OCI-LY3 (cell line): ENCODE results near the gene ACOXL.

Source experiments
- H2AFZ ChIP-seq: fragments of 200-600, 300-600 bp; shearing (Covaris generic); 2 replicates; pipeline ENCODE4 v1.6.0; 2014; ENCODE audit warnings: antibody characterized with exemption, low read depth, low read length
- H3K27ac ChIP-seq: fragments of 200-600, 300-600 bp; sonication (generic); 2 replicates; pipeline ENCODE4 v1.5.1; 2014; ENCODE audit warnings: mild to moderate bottlenecking, low read length, moderate library complexity, mixed read lengths
- H3K27me3 ChIP-seq: fragments of 200-600, 300-600 bp; sonication (generic); 2 replicates; pipeline ENCODE4 v1.6.1; 2014; ENCODE audit warnings: low read depth, low read length, mixed read lengths
- H3K36me3 ChIP-seq: fragments of 200-600, 300-600 bp; sonication (generic); replicated peaks from 2 replicates; pipeline ENCODE3; 2014; ENCODE audit warnings: low read depth, low read length, mixed read lengths
- H3K4me1 ChIP-seq: fragments of 300-600, 200-600 bp; sonication (generic); 2 replicates; pipeline ENCODE4 v1.6.1; 2014; ENCODE audit warnings: low read length, mixed read lengths
- H3K4me2 ChIP-seq: fragments of 200-600, 300-600 bp; sonication (generic); 2 replicates; pipeline ENCODE4 v1.6.1; 2014; ENCODE audit warnings: low read length, mixed read lengths
- H3K4me3 ChIP-seq: fragments of 300-600, 200-600 bp; sonication (generic); 2 replicates; pipeline ENCODE4 v1.5.1; 2014; ENCODE audit warnings: antibody characterized with exemption, mild to moderate bottlenecking, low read length, moderate library complexity
- H3K79me2 ChIP-seq: fragments of 300-600, 200-600 bp; shearing (Covaris generic); 2 replicates; pipeline ENCODE4 v1.6.1; 2014; ENCODE audit warnings: mild to moderate bottlenecking, low read length, mixed read lengths
- H3K9ac ChIP-seq: fragments of 300-600, 200-600 bp; shearing (Covaris generic); 2 replicates; pipeline ENCODE4 v1.6.0; 2014; ENCODE audit warnings: mild to moderate bottlenecking, low read length, moderate library complexity
- H3K9me3 ChIP-seq: fragments of 200-600, 300-600 bp; shearing (Covaris generic); 2 replicates; pipeline ENCODE4 v1.6.1; 2014; ENCODE audit warnings: low read length, mixed read lengths; ENCODE audit not compliant: insufficient read depth
- H4K20me1 ChIP-seq: fragments of 200-600, 300-600 bp; sonication (generic); 2 replicates; pipeline ENCODE4 v1.6.1; 2016; ENCODE audit warnings: low read length, mixed read lengths; ENCODE audit not compliant: insufficient read depth
- EZH2phosphoT487 ChIP-seq: fragments of 200-600 bp; shearing (Covaris generic); IDR thresholded peaks from 2 replicates; pipeline ENCODE4 v1.6.1; 2018; ENCODE audit warnings: antibody characterized with exemption, mixed run types, low read depth
- TF ChIP-seq, protein P1 (sequence below): fragments of 200-600, 300-600 bp; sonication (generic); IDR thresholded peaks from 2 replicates; pipeline ENCODE4 v1.5.1; 2014; ENCODE audit warnings: antibody characterized with exemption, low read length, low read depth

The ACOXL gene

DNA sequence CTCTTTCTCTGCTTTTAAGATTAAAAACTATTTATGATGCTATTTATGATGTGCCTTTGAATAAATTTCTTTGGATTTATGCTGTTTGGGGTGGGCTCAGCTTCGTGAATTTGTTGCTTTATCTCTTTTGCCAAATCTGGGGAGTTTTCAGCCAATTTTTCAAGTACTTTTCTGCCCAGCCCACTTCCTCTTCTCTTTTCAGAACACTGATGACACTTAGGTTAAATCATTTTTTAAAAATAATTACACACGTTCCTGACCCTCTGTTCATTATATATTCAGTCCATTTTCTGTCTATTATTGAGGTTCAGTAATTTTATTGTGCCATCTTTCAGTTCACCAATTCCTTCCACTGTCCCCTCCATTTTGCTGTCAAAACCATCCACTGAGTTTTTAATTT lies 373.6 kb downstream of the ACOXL start:
- Histone ChIP-seq H3K4me2 (no peak overlapping the region), H3K27ac (no peak overlapping the region), H2AFZ (no peak overlapping the region), H3K36me3 (no peaks in the 10 kb centered on the region), H3K9me3 (no peaks in the 10 kb centered on the region), H4K20me1 (no peaks in the 10 kb centered on the region), H3K79me2 (no peaks in the 10 kb centered on the region), H3K4me1 (peaks cover 8% of the 10 kb centered on the region), H3K4me3 (no peak overlapping the region), H3K9ac (no peak overlapping the region), H3K27me3 (peaks cover 72% of the 10 kb centered on the region)
- TF ChIP-seq EZH2phosphoT487 = no peak

DNA sequence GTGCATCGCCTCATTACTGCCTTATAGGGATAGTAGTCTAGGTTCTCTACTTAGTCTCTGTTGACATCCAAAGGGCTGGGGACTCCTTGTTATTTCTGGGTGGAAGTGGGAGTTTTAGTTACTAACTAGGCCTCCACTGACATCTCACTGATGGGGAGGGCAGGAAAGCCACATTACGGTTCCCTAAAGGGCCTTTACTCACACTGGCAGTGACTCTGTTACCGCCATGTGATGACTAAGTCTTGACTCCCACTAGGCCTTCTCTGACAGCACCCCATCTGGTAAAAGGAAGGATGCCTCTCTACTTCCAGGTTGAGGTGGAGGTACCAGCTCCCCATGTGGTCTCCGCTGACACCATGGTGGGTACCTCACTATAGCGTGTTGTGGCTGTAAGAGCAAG lies 374.3 kb downstream of the ACOXL start:
- Histone ChIP-seq H4K20me1 (no peaks in the 10 kb centered on the region), H3K9me3 (no peaks in the 10 kb centered on the region), H3K9ac (no peak overlapping the region), H3K4me1 (peaks cover under 1% of the 10 kb centered on the region; the same call in 1 of the 2 replicates), H3K27ac (no peak overlapping the region), H3K4me2 (no peak overlapping the region), H3K36me3 (no peaks in the 10 kb centered on the region), H3K27me3 (peaks cover 72% of the 10 kb centered on the region), H3K4me3 (no peak overlapping the region), H2AFZ (no peak overlapping the region), H3K79me2 (no peaks in the 10 kb centered on the region)
- no peak for TF ChIP-seq EZH2phosphoT487
- TF ChIP-seq, protein P1, sequence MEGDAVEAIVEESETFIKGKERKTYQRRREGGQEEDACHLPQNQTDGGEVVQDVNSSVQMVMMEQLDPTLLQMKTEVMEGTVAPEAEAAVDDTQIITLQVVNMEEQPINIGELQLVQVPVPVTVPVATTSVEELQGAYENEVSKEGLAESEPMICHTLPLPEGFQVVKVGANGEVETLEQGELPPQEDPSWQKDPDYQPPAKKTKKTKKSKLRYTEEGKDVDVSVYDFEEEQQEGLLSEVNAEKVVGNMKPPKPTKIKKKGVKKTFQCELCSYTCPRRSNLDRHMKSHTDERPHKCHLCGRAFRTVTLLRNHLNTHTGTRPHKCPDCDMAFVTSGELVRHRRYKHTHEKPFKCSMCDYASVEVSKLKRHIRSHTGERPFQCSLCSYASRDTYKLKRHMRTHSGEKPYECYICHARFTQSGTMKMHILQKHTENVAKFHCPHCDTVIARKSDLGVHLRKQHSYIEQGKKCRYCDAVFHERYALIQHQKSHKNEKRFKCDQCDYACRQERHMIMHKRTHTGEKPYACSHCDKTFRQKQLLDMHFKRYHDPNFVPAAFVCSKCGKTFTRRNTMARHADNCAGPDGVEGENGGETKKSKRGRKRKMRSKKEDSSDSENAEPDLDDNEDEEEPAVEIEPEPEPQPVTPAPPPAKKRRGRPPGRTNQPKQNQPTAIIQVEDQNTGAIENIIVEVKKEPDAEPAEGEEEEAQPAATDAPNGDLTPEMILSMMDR = no peak

DNA sequence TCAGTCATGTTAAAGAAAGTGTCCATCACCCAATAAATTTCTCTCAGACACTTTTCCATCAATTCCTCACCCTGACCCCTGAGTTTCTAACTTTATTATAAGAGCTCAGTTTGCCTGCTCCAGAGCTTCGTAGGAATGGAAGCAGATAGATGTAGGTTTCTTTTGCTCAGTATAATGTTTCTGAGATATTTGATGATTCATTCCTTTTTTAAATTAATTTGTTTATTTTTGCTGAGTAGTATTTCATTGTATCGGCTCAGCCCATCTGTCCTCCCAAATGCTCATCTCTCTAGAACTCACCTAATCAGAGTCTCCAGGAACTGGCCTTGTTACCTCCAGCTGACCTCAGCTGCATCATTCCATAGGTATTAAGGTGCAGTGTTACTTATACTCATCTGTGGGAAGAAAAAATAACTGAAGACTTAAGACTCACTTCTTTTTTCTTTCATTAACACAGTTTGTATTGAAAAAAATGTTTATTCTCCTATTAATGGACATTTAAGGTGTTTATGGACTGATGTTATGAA lies 376.4 kb downstream of the ACOXL start:
- peaks cover 12% of the 10 kb centered on the region; the same call in 1 of the 2 replicates for H4K20me1 ChIP-seq
- H3K36me3 ChIP-seq = no peaks in the 10 kb centered on the region
- no peaks in the 10 kb centered on the region for H3K79me2 ChIP-seq
- no peaks in the 10 kb centered on the region for H3K9me3 ChIP-seq
- no peak overlapping the region for H3K4me3 ChIP-seq
- TF ChIP-seq, protein P1 = no peak
- TF ChIP-seq EZH2phosphoT487 = no peak
- no peaks in the 10 kb centered on the region for H3K4me1 ChIP-seq
- H3K9ac ChIP-seq = no peak overlapping the region
- H3K27ac ChIP-seq = no peak overlapping the region
- H3K4me2 ChIP-seq = no peak overlapping the region
- H3K27me3 ChIP-seq = peaks cover 77% of the 10 kb centered on the region
- H2AFZ ChIP-seq = no peak overlapping the region

DNA sequence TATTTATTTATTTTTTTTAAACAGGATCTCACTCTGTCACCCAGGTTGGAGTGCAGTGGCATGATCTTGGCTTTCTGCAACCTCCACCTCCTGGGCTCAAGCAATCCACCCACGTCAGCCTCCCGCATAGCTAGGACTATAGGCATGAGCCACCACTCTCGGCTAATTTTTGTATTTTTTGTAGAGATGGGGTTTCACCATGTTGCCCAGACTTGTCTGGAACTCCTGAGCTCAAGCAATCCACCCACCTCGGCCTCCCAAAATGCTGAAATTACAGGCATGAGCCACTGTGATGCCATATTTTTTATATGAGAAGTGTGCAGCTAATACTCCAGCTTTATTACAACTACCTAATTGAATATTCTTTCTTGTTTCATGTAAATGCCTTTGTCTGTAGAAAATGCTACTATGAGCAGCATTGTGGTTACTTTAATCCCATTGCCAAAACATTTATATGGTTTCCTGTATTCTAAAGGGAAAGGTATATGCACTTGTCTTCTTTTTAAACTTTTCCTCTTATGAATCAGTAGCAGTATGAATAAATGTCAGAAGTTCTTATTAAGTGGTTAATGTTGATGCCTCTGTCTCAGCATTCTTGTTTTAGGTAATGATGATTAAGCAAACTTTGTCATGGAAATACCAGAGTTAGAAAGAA lies 378.9 kb downstream of the ACOXL start:
- Histone ChIP-seq H3K36me3 (no peaks in the 10 kb centered on the region), H4K20me1 (peaks cover 22% of the 10 kb centered on the region), H2AFZ (no peak overlapping the region), H3K4me3 (no peak overlapping the region), H3K9me3 (no peaks in the 10 kb centered on the region), H3K27ac (no peak overlapping the region), H3K4me2 (no peak overlapping the region), H3K4me1 (peaks cover 15% of the 10 kb centered on the region), H3K79me2 (no peaks in the 10 kb centered on the region), H3K9ac (no peak overlapping the region), H3K27me3 (peaks cover 73% of the 10 kb centered on the region)
- no peak for TF ChIP-seq EZH2phosphoT487
- TF ChIP-seq, protein P1 = no peak
